HG03039 (cell line): ENCODE measurements around the gene VRTN.

Source experiments
- ATAC-seq: cut with Tn5 transposase; IDR thresholded peaks from one replicate; pipeline ENCODE4 v1.9.1; 2021; ENCODE audit warnings: mild to moderate bottlenecking, moderate library complexity; ENCODE audit not compliant: unreplicated experiment

The VRTN gene

DNA sequence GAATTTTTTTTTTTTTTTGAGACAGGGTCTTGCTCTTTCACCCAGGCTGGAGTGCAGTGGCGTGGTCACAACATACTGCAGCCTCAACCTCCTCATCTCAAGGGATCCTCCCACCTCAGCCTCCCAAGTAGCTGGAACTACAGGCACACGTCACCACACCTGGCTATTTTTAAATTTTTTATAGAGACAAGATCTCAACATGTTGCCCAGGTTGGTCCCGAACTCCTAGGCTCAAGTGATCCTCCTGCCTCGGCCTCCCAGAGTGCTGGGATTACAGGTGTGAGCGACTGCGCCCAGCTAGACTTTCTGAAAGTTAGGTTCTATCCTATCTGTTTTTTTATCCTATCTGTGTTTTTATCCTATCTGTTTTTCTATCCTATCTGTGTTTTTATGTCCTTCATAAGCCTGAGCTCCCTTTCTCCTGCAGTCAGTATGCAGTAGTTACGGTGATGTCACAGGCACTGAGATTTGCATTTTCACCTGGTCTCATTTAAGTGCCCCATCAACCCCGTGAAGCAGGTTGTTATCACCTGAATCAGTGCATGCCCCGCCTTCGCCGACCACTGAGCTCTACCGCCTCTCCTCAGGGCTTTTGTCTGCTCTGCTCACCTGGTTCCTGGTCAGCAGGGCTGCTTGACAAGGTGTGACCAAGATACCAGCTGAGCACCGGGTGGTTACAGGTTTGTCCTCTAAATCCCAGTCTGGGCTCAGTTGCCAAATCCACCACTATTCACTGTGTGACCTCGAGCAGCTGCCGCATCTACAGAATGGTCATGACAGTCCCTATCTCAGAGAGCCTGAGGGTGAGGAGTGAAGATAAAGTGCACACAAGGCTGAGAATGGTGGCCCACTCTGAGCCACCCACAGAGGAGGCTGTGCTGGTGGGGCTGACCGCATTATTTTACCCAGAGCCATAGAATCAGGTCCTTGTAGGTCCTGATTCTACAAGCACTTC lies 44.6 kb downstream of the VRTN start:
- no peak for ATAC-seq

DNA sequence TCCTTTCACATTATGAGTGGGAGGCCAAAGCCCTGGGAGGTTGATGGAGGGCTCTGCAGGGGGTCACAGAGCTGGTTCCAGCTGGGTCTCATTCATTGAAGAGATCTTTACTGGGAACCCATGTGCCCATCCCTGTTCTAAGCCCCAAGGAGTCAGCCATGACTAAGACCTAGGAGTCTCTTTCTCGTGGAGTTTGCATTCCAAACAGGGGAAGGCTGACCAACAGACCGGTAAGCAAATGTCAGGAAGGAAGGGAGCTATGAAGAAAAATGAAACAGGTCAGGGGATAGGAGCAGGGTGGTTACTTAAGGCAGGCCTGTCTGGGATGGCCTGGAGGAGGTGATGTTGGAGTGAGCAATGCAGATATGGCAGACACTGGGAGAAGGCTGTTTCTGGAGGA lies 46.3 kb downstream of the VRTN start:
- no peak for ATAC-seq

GRCh38 chr14:74395094-74395493 lies 46.8 kb downstream of the VRTN start:
- ATAC-seq, result no peak

GRCh38 chr14:74400031-74400685 lies 51.9 kb downstream of the VRTN start:
- ATAC-seq, result no peak

DNA sequence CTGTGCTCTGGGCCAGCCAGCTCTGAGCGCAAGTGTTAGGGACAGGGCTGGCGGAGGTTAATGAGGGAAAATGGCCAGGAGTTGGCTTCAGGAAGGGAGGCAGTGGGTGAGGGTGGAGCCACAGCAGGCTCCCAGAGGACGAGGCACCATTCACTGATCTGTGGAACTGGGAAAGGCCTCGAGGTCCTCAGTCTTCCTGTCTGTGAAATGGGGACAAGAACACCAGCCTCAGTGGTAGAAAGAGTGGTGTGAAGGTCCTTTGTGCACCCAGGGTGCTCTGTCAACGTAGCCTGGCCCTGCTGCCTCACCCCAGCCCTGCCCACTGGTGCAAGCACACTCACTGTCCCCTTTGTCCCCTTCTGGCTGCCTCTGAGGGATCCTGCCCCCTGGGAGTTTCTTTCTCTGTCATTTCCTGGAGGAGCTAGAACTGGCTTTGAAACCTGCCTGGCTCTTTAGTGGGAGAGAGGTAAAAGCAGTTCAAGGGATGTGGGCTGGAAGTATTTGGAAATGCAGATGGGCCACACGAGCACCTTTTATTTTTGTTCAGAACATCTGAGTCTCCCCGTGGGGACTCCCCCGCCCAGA lies 52.7 kb downstream of the VRTN start:
- no peak for ATAC-seq

DNA sequence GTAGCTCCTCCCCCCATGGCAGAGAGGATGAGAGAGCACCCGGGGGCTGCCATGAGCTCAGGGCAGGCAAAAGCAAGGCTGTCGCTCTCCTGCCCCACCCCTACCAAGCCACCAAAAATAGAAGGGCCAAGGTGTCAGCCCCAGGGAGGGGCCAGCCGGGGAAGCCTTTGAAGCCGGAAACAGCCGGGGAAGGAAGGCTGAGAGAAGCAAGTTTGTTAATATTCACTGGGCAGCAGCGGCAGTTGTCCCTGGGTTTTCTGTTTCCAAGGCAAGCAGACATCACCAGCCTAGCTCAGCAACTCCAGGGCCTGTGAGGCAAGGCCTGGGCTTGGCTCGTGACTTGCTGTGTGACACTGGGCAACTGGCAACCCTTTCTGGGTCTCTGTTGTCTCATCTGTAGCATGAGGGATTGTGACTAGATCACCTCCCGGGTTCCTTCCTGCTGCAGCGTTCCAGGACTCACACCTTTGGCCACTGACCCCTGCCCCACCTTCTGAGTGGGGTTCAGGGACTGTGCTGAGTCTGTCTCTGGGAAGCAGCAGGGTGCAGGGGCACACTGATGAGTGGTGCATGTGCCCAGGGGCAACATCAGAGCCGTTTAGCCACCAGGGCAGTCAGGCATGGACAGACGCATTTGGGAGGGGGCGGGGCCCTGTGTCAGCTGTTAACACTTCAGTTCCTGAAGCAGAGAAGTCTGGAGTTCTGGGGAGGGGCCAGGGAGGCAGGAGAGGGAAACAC lies 53.4 kb downstream of the VRTN start:
- peak; percentile 61 for ATAC-seq

- no peak for ATAC-seq
Observed at GRCh38 chr14:74402401-74403251, 54.4 kb downstream of the VRTN start.

DNA sequence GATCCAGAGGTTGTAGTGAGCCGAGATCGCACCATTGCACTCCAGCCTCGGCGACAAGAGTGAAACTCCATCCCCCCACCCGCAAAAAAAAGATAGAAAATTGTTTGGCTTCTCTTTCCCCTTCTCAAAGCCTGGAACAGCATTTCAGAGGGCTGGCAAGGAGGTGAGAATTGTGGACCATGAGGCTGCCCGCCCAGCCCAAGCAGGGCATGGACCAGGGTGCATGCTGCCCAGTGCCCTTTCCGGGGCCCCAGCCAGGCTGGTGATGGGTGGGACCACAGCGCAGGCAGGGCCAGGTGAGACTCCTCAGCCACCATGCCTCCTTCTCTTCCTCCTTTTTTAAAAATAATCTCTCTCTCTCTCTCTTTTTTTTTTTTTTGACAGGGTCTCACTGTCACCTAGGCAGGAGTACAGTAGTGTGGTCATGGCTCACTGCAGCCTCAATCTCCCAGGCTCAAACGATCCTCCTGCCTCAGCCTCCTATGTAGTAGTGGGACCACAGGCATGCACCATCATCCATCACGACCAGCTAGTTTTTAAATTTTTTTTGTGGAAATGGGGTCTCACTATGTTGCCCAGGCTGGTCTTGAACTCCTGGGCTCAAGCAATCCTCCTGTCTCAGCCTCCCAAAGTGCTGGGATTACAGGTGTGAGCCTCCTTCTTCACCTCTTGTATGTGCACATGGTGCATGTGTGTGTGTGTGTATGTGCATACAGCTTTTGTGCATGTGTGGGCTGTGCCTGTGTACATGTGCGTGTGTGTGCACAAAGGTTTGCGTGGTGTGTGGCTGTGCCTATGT lies 55.5 kb downstream of the VRTN start:
- no peak for ATAC-seq

- no peak for ATAC-seq
Observed at GRCh38 chr14:74404435-74404834, 56.2 kb downstream of the VRTN start.

DNA sequence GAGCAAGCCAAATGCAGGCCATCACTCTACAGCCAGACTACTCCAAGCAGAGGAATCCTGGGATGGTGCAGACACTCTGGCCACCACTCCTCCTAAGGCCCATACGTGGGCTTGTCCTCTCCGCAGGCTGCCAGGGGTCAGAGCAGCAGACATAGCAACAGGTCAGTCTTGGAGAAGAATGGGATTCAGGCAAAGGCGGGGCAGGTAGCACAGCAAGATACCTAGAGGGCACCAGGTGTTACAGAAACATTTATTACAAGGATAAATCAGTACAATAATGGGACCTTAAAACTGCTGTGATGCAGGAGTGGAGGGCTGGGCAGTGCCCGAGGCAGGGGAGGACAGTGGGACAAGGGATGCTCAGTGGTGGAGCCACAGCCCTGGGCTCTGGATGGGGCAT lies 57.4 kb downstream of the VRTN start:
- no peak for ATAC-seq

- no peak for ATAC-seq
Observed at GRCh38 chr14:74407021-74407800, 58.9 kb downstream of the VRTN start.

GRCh38 chr14:74407801-74408154 lies 59.5 kb downstream of the VRTN start:
- no peak for ATAC-seq

DNA sequence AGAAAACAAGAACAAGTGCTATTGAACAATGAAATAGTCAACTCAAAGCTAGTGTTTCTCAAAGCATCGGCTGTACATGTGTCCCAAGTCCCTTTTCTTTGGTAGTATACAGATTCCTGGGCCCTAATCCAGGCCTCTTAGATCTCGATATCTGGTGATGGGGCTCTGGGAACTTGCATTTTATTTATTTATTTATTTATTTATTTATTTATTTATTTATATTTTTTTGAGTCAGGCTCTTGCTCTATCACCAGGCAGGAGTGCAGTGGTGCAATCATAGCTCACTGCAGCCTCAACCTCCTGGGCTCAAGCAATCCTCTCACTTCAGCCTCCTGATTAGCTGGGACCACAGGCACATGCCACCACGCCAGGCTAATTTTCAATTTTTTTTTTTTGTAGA lies 60.6 kb downstream of the VRTN start:
- no peak for ATAC-seq

DNA sequence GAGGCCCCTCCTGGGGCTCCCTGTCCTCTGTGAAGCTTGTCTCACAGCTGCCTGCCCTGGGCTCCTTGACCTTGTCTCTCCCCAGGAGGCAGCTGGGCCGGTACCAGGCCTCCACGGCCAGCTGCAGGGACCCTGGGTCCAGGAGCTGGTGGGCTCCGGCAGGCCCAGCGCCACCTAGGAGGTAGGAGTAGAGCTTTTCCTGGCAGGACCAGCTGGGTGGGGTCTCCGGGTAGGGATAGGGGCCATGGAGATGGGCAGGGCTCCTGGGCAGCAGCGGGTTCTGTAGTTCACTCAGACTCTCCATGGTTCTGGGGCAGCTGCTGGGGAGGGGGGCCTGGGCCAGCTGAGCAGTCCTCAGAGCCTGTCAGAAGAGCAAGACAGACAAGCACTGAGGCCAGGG lies 61.2 kb downstream of the VRTN start:
- ATAC-seq, result no peak
